Bronchial epithelial cell (primary cell): ENCODE measurements around the gene ITPKB. TPM values are rescaled to one million over a fixed set of nuclear protein-coding genes. Genes with fewer than 3 reads are reported as not detected.

Experiments
- DNase-seq: peaks from one replicate; pipeline ENCODE4 v3.0.0-alpha.2; 2010; ENCODE audit warnings: low read depth
- FAIRE-seq: peaks from 2 replicates; lab custom pipeline; 2011; peaks lifted over from hg19 to GRCh38; lab: Jason Lieb, UNC
- H3K27me3 ChIP-seq: 2 replicates; pipeline ENCODE4 v1.5.1; 2011; ENCODE audit warnings: low read length; ENCODE audit not compliant: control insufficient read depth, insufficient read depth
- H3K36me3 ChIP-seq: 2 replicates; pipeline ENCODE4 v1.5.1; 2011; ENCODE audit warnings: low read length; ENCODE audit not compliant: control insufficient read depth, insufficient read depth
- H3K4me3 ChIP-seq: 2 replicates; pipeline ENCODE4 v1.5.1; 2011; ENCODE audit warnings: mild to moderate bottlenecking, low read depth, low read length, control low read depth
- total RNA-seq: library from RNA; depleted of rRNA; stranded (reverse); fragments of >200 nt; gene quantifications from 2 replicates; pipeline ENCODE4 v1.2.1, GENCODE V29; 2014
- TF ChIP-seq, protein P1 (sequence below): IDR thresholded peaks from 2 replicates; pipeline ENCODE4 v1.5.1; 2011; ENCODE audit warnings: mild to moderate bottlenecking, moderate library complexity, low read length, control low read depth, inconsistent platforms; ENCODE audit not compliant: insufficient read depth, severe bottlenecking

ITPKB gene
- total RNA-seq, 1 donor from 2014 or later: 1.3 TPM

DNA sequence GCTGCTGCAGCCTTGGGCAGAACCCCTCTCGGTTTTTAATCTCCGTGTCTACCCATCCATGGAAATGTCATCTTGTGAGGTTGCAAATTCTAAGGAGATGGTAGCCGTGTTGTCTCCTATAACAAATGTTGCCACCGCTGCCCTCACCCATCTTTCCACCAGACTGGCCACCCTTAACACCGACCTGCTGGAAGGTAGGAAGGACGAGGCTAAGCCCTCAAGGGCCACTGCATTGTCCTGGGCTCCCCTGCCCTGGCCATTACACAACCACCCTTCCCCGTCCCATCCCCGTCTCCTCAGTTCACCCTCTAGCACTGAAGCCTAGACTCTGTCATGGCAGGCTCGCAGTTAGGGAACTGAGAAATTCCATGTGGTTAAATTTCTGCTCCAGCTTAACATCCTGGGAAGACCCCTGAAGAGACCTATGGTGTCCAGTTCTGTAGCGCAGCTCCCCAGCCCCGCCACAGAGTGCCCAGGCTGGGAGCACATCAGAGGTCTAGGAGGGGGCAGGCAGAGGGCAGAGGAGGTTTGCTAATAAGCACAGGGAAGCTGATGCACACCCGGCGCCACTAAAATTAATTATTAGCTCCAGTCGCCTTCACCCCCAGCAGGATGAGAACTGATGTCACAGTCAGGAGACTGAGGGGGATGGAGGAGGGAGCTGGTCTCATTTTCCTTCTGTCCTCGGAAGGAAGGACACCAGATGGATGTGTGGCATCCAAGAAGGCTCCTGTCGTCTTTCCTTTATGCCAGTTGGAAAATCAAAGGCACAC lies 152.2 kb downstream of the ITPKB start:
- no peak for DNase-seq
- Histone ChIP-seq H3K4me3 (no peak overlapping the region), H3K36me3 (no peaks in the 10 kb centered on the region), H3K27me3 (no peaks in the 10 kb centered on the region)
- FAIRE-seq: no peak
- TF ChIP-seq, protein P1, sequence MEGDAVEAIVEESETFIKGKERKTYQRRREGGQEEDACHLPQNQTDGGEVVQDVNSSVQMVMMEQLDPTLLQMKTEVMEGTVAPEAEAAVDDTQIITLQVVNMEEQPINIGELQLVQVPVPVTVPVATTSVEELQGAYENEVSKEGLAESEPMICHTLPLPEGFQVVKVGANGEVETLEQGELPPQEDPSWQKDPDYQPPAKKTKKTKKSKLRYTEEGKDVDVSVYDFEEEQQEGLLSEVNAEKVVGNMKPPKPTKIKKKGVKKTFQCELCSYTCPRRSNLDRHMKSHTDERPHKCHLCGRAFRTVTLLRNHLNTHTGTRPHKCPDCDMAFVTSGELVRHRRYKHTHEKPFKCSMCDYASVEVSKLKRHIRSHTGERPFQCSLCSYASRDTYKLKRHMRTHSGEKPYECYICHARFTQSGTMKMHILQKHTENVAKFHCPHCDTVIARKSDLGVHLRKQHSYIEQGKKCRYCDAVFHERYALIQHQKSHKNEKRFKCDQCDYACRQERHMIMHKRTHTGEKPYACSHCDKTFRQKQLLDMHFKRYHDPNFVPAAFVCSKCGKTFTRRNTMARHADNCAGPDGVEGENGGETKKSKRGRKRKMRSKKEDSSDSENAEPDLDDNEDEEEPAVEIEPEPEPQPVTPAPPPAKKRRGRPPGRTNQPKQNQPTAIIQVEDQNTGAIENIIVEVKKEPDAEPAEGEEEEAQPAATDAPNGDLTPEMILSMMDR: no peak

DNA sequence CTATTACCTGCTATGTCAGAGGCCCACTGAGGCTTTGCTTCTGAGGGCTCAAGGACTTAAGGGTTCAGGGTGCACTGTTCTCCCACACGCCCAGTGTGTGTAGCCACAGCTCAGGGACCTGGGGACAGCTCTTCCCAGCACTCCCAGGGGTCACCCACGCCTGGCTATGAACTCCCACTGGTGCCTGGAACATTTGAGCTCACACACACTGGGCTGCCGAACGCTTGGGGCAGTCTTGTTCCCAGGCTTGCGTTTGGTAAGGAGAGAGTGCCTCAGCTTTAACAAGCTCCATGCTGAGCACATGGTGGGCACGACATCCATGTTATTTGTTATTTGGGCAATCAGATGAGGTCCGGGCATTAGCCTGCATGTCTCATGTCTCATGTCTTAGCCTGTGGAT lies 153.0 kb downstream of the ITPKB start:
- no peaks in the 10 kb centered on the region for H3K36me3 ChIP-seq
- no peaks in the 10 kb centered on the region for H3K27me3 ChIP-seq
- FAIRE-seq (no peak), DNase-seq (no peak)
- H3K4me3 ChIP-seq: no peak overlapping the region
- TF ChIP-seq, protein P1: no peak

DNA sequence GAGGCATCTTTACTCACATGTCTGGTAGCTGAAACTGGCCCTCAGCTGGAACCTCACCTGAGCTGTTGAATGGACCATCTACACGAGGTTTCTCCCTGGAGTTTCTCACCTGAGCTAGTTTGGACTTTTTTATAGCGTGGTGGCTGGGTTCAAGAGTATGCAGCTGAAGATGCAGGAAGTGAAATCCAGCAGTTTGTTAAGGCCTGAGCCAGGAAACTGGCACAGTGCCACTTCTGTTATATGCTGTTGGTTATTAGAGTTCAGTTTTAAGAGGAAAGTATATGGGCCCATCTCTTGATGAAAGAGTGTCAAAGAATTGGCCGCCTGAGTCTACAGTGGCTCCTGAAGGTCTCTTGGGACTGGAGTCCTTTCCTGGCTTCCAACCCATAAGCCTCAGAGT lies 154.9 kb downstream of the ITPKB start:
- H3K27me3 ChIP-seq: no peaks in the 10 kb centered on the region
- H3K36me3 ChIP-seq: no peaks in the 10 kb centered on the region
- DNase-seq (no peak), FAIRE-seq (peak; percentile 64)
- TF ChIP-seq, protein P1: no peak
- H3K4me3 ChIP-seq: no peak overlapping the region

DNA sequence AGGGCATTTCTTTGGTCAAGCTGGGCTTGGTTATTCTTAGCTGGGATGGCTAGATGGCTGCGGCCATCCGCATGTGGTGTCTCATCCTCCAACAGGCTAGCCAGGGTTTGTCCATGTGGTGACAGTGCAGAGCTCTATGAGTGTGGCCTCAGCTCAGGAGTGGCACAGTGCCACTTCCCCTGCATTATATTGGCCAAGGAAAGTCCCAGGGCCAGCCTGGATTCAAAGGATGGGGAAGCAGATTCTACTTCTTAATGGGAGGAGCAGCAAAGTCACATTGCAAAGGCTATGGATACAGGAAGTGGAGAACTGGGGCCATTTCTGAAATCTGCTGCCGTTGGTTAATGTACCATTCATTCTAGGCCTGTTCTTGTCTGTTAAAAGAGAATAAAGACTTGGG lies 156.1 kb downstream of the ITPKB start:
- FAIRE-seq (no peak), DNase-seq (no peak)
- TF ChIP-seq, protein P1: no peak
- no peaks in the 10 kb centered on the region for H3K27me3 ChIP-seq
- H3K4me3 ChIP-seq: no peak overlapping the region
- H3K36me3 ChIP-seq: no peaks in the 10 kb centered on the region

Other genes with a start within 250 kb of the ITPKB start
- gene STUM, start 190.5 kb downstream of the ITPKB start, total RNA-seq: not detected in 2 replicates
- gene PSEN2, start 131.3 kb upstream of the ITPKB start, total RNA-seq: 20.3 and 20.6 TPM in 2 replicates
- gene COQ8A, start 201.0 kb upstream of the ITPKB start, total RNA-seq: 2.3 and 6.1 TPM in 2 replicates